ENCODE measurements around the gene ARID1B. TPM values are rescaled to one million over a fixed set of nuclear protein-coding genes. Genes with fewer than 3 reads are reported as not detected.

The ARID1B gene
- total and polyA plus RNA-seq, 10 donors = 17.7 to 223 (median 141) TPM

DNA sequence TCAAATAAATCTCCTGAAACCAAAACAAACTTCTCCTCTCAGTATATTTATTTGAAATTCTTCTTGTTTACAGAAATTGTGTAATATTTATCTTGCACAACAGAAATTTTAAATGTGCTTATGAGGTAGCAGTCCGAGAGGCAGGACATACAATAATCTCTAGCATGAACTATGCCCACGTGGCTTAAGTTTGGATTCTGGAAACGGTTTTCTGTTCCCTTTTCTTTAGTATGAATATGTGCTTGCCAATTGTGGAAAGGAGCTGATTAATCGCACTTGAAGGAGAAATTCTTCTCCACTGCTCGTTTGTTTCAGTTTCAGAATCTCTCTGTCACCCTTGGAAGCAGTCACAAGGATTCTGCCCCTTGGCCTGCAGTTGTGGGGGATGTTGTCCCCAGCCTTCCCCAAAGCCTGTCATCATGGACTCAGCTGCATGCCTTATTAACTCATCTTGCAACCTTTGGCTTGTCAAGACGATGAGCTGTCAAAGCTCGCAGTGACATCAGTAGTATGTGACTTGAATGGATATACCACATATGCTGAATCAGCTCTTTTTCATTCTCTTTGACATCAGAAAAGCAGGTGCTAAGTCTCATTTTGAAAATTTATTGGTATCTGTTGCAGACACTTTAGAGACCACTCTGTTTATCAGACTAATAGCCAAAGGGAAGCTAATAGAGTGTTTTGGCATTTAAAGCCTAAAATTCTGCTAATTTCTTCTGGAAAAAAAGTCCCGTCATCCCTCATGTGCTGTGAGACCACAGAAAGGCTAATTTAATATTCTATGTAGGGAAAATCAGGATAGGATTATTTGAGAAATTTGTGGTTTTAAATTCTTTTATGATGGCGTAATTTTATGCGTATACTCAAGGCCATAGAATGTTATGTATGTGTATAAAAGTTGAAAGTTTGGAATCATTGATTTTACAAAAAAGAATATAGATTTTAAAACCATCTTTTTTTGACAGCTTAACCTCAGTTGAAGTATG is 186.8 kb downstream of the ARID1B start:
- Histone ChIP-seq H3K27me3 (replicated peaks in 1 of 7) (no peaks in the 10 kb centered on the region), H3K9me3 (no peaks in the 10 kb centered on the region), H3K4me1 (peaks cover 10 to 69% (median 30%) of the 10 kb centered on the region in 6 donors), H3K27ac (peak overlapping the region in 7 of 8 donors; percentile 21 to 64 (median 49)), H3K36me3 (peaks cover 0 to 5% (median 0%) of the 10 kb centered on the region in 6 donors), H3K4me3 (peak overlapping the region in 3 of 8 donors; percentile 1 to 38 (median 3))
- no peak for DNase-seq
- TF ChIP-seq POLR2AphosphoS5 (IDR thresholded peaks at IDR 0.05) (peak in 1 of 3 donors; percentile 50), CTCF (IDR thresholded peaks at IDR 0.05 in 8 of 11, conservative IDR thresholded peaks at IDR 0.05 in 3 of 11) (no peak)
- intact Hi-C loops (cut with DNase I; ENCODE audit: low total_unique reads) = no loop called here
- WGBS, 5 donors = 44 to 63% (median 53%) methylated on average over 10 of the region's 10 CpGs

DNA sequence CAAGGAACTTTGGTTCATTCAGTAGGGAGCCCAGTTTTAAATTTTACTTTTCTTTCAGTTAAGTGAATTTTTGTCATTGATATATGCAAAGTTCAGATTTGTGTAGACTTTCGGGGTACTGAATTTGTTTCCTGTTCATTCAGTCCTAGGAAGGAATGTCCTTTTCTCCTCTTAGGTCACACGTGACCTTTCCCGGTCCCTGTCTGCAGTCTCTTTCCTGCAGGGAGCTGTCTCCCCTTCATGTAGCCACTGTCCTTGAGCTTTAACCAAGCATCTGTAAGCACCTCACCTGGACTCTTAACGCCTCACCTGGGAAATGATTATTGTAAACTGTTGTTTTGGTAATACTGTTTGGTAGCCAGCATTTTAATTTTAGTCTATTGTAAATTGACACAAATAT is 190.7 kb downstream of the ARID1B start:
- 76 to 91% (median 86%) methylated on average over 4 of the region's 4 CpGs for WGBS, 5 donors
- no peak for DNase-seq

DNA sequence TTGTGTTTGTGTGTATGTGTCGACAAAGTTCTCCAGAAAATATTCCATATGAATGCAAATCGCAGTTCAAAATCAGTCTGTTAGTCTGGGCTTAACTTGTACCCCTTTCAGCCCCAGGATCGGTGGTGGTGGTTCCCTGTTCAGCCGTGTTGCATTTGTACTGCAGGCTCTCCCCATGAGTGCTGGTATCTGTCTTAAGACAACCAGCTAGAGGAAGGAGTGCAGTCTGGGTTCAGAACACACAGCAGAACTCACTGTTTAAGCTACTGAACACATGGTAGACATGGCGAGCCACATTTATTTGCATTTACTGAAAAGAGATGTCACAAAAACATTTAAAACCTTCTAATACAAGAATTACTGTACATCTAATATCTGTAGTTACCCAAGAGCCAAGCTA is 192.1 kb downstream of the ARID1B start:
- no peak for TF ChIP-seq POLR2AphosphoS5 (IDR thresholded peaks at IDR 0.05)
- TF ChIP-seq CTCF (IDR thresholded peaks at IDR 0.05 in 8 of 11, conservative IDR thresholded peaks at IDR 0.05 in 3 of 11) = no peak
- no peak for TF ChIP-seq POLR2A (IDR thresholded peaks at IDR 0.05)
- intact Hi-C loops (cut with DNase I; ENCODE audit: low total_unique reads) = no loop called here
- 86 to 91% (median 89%) methylated on average over 5 of the region's 5 CpGs for WGBS, 5 donors
- Histone ChIP-seq H3K27me3 (replicated peaks in 1 of 7) (no peaks in the 10 kb centered on the region), H3K27ac (no peak overlapping the region), H3K36me3 (no peaks in the 10 kb centered on the region), H3K4me3 (no peak overlapping the region), H3K9me3 (no peaks in the 10 kb centered on the region), H3K4me1 (peaks cover 12 to 86% (median 67%) of the 10 kb centered on the region in 6 donors)
- DNase-seq = no peak

More for the DNA sequence above, 190.7 kb downstream of the ARID1B start:
- Histone ChIP-seq H3K4me1 (peaks cover 15 to 86% (median 66%) of the 10 kb centered on the region in 6 donors), H3K9me3 (no peaks in the 10 kb centered on the region), H3K36me3 (no peaks in the 10 kb centered on the region), H3K27me3 (replicated peaks in 1 of 7) (no peaks in the 10 kb centered on the region), H3K27ac (no peak overlapping the region), H3K4me3 (no peak overlapping the region)
- TF ChIP-seq POLR2A (IDR thresholded peaks at IDR 0.05) (no peak), CTCF (IDR thresholded peaks at IDR 0.05 in 8 of 11, conservative IDR thresholded peaks at IDR 0.05 in 3 of 11) (no peak), POLR2AphosphoS5 (IDR thresholded peaks at IDR 0.05) (no peak)
- intact Hi-C loops (cut with DNase I; ENCODE audit: low total_unique reads) = no loop called here

- no peak for TF ChIP-seq CTCF (IDR thresholded peaks at IDR 0.05 in 8 of 11, conservative IDR thresholded peaks at IDR 0.05 in 3 of 11)
- Histone ChIP-seq H3K27ac (no peak overlapping the region), H3K4me3 (no peak overlapping the region), H3K27me3 (replicated peaks in 1 of 7) (no peaks in the 10 kb centered on the region), H3K36me3 (no peaks in the 10 kb centered on the region), H3K9me3 (no peaks in the 10 kb centered on the region), H3K4me1 (peaks cover 5 to 86% (median 74%) of the 10 kb centered on the region in 6 donors)
- DNase-seq = no peak
- intact Hi-C loops (cut with DNase I; ENCODE audit: low total_unique reads) = no loop called here
- WGBS, 5 donors = 88 to 97% (median 91%) methylated on average over 2 of the region's 2 CpGs
These were observed 193.5 kb downstream of the ARID1B start for GRCh38 chr6:156970595-156971112.
